GM19035 (cell line): Measurements from ENCODE around the gene DDX51.

Source experiments
- ATAC-seq: cut with Tn5 transposase; IDR thresholded peaks from one replicate; pipeline ENCODE4 v1.9.1; 2021; ENCODE audit not compliant: unreplicated experiment

The DDX51 gene

GRCh38 chr12:132144115-132144809, at the start of gene DDX51, which contains the start of gene NOC4L:
TSS of gene DDX51 (minus strand) at chr12:132144319. CDS start at chr12:132144296, 23 bp downstream.
TSS of gene NOC4L (plus strand) at chr12:132144457. CDS start at chr12:132144489, 32 bp downstream.
- ATAC-seq: peak; percentile 84

- no peak for ATAC-seq
Observed at GRCh38 chr12:132191715-132192553, 47.8 kb upstream of the DDX51 start.

GRCh38 chr12:132190834-132191500, 46.8 kb upstream of the DDX51 start:
- no peak for ATAC-seq

- peak; percentile 21 for ATAC-seq
Observed at GRCh38 chr12:132190012-132190755, 46.1 kb upstream of the DDX51 start.

GRCh38 chr12:132189378-132190011, 45.4 kb upstream of the DDX51 start:
- ATAC-seq: peak; percentile 93

- no peak for ATAC-seq
Observed at GRCh38 chr12:132188916-132189325, 44.8 kb upstream of the DDX51 start.

GRCh38 chr12:132188451-132188901, 44.4 kb upstream of the DDX51 start:
- no peak for ATAC-seq

GRCh38 chr12:132187646-132188450, 43.7 kb upstream of the DDX51 start:
- no peak for ATAC-seq

GRCh38 chr12:132186857-132187620, 42.9 kb upstream of the DDX51 start:
- ATAC-seq: no peak

- no peak for ATAC-seq
Observed at GRCh38 chr12:132186208-132186856, 42.2 kb upstream of the DDX51 start.

- no peak for ATAC-seq
Observed at GRCh38 chr12:132185705-132186104, 41.6 kb upstream of the DDX51 start.

GRCh38 chr12:132182711-132183365, 38.7 kb upstream of the DDX51 start:
- ATAC-seq: no peak

GRCh38 chr12:132182206-132182710, 38.1 kb upstream of the DDX51 start:
- no peak for ATAC-seq

GRCh38 chr12:132181570-132182200, 37.6 kb upstream of the DDX51 start:
- ATAC-seq: no peak

- ATAC-seq: no peak
Observed at GRCh38 chr12:132180648-132181546, 36.8 kb upstream of the DDX51 start.
